K562 (cell line): ENCODE results near the gene APCDD1L. TPM values are rescaled to one million over a fixed set of nuclear protein-coding genes. Genes with fewer than 3 reads are reported as not detected.

Experiments used
- ATAC-seq: fragments of 200-7000 bp; cut with Tn5 transposase; 3 replicates; pipeline ENCODE4 v1.9.1; 2020; ENCODE audit warnings: moderate library complexity
- BruUV-seq: library from RNA; stranded (reverse); fragments of 400-500 nt; replicated peaks from 2 replicates; lab custom pipeline; 2021; lab: Mats Ljungman, UMichigan
- CTCF ChIA-PET: fragments of 300-600 bp; formaldehyde crosslinking; extraction: SDS; loops from one replicate; lab custom pipeline; 2021; ENCODE audit warnings: low intra/inter-chr PET ratio; lab: Yijun Ruan, JAX
- POLR2A ChIA-PET: fragments of 300-600, 350-650 bp; sonication (Branson Sonifier 250); formaldehyde crosslinking; extraction: SDS; loops from one replicate; lab custom pipeline; 2021; ENCODE audit warnings: antibody characterized with exemption, inconsistent platforms; lab: Yijun Ruan, JAX
- DNase-seq, 4 experiments: peaks; one replicate each; pipeline versions ENCODE4 v3.0.0 to v3.0.0-alpha.2; 2011 to 2018; ENCODE audit warnings: low spot score in 3 of 4, mixed read lengths in 3 of 4; ENCODE audit errors: extremely low read depth in 1 of 4
- FAIRE-seq: peaks from 2 replicates; lab custom pipeline; 2011; peaks lifted over from hg19 to GRCh38; lab: Jason Lieb, UNC
- H2AFZ ChIP-seq: 2 replicates; pipeline ENCODE4 v1.6.0; 2011; ENCODE audit warnings: low read depth, low read length, control low read depth, inconsistent platforms
- H3K27ac ChIP-seq: fragments of 200-600 bp; 3 replicates; pipeline ENCODE4 v1.8.0; 2011; ENCODE audit warnings: low read depth, mild to moderate bottlenecking, control low read depth, inconsistent platforms, low read length, moderate library complexity, mixed read lengths; ENCODE audit errors: extremely low read depth
- H3K27me3 ChIP-seq, 2 experiments: fragments of 300-600 bp in 1 of 2; 2 replicates in 1 of 2; 3 replicates in 1 of 2; pipeline versions ENCODE4 v1.6.0 to v1.8.0; 2011; ENCODE audit warnings: inconsistent platforms in 2 of 2, low read length in 2 of 2, mild to moderate bottlenecking in 1 of 2, mixed read lengths in 1 of 2, moderate library complexity in 1 of 2; ENCODE audit not compliant: control insufficient read depth in 2 of 2, insufficient read depth in 2 of 2
- H3K36me3 ChIP-seq: fragments of 300-600 bp; 3 replicates; pipeline ENCODE4 v1.8.0; 2011; ENCODE audit warnings: mild to moderate bottlenecking, low read length, inconsistent platforms; ENCODE audit not compliant: control insufficient read depth, insufficient read depth
- H3K4me1 ChIP-seq, 2 experiments: fragments of 200-600 bp in 1 of 2; replicated peaks in 1 of 2; 2 replicates in 1 of 2; 3 replicates in 1 of 2; pipeline versions ENCODE4 v1.5.1 to v1.8.0; 2011; ENCODE audit warnings: inconsistent platforms in 2 of 2, low read length in 2 of 2, mild to moderate bottlenecking in 1 of 2, mixed read lengths in 1 of 2, moderate library complexity in 1 of 2; ENCODE audit not compliant: control insufficient read depth in 2 of 2, insufficient read depth in 2 of 2
- H3K4me2 ChIP-seq: 2 replicates; pipeline ENCODE4 v1.6.1; 2011; ENCODE audit warnings: low read length, control low read depth, inconsistent platforms, mixed read lengths; ENCODE audit not compliant: insufficient read depth
- H3K4me3 ChIP-seq: fragments of 200-600 bp; sonication (generic), shearing (Covaris generic); 2 replicates; pipeline ENCODE4 v1.5.1; 2016; ENCODE audit warnings: control low read depth, inconsistent platforms
- H3K79me2 ChIP-seq: fragments of 200-600 bp; 3 replicates; pipeline ENCODE4 v1.8.0; 2011; ENCODE audit warnings: low read length, inconsistent platforms; ENCODE audit not compliant: control insufficient read depth, insufficient read depth
- H3K9ac ChIP-seq, 2 experiments: 2 replicates each; pipeline versions ENCODE4 v1.6.0 to v1.6.1; 2011; ENCODE audit warnings: low read depth in 2 of 2, low read length in 2 of 2, control low read depth in 1 of 2, inconsistent platforms in 1 of 2, mild to moderate bottlenecking in 1 of 2, mixed read lengths in 1 of 2; ENCODE audit not compliant: insufficient read depth in 1 of 2
- H3K9me1 ChIP-seq: one replicate; pipeline ENCODE4 v1.6.0; 2011; ENCODE audit warnings: inconsistent platforms, mild to moderate bottlenecking, low read length, moderate library complexity; ENCODE audit not compliant: control insufficient read depth, insufficient read depth
- H3K9me3 ChIP-seq: replicated peaks from 2 replicates; pipeline ENCODE4 v1.5.1; 2011; ENCODE audit warnings: low read depth, low read length, inconsistent platforms; ENCODE audit not compliant: control insufficient read depth, insufficient read depth
- H4K20me1 ChIP-seq: replicated peaks from 2 replicates; pipeline ENCODE4 v1.6.1; 2011; ENCODE audit warnings: low read length, inconsistent platforms, mixed read lengths; ENCODE audit not compliant: control insufficient read depth, insufficient read depth
- FUS ChIP-seq: fragments of 200-400 bp; formaldehyde crosslinking; optimal IDR thresholded peaks from 2 replicates; pipeline ENCODE3; 2017; ENCODE audit warnings: low read depth, low read length
- NFXL1 ChIP-seq: fragments of 450-650 bp; formaldehyde crosslinking; IDR thresholded peaks from 2 replicates; pipeline ENCODE4 v1.4.0; 2021; ENCODE audit warnings: mild to moderate bottlenecking
- NR4A1 ChIP-seq, 2 experiments: fragments of 250-450 bp in 1 of 2; fragments of 450-650 bp in 1 of 2; sonication (Bioruptor Pico) in 1 of 2; IDR thresholded peaks; 2 replicates each; pipeline versions ENCODE4 v1.4.0 to v1.6.1; 2016 to 2020; ENCODE audit warnings: mild to moderate bottlenecking in 2 of 2, missing compliant biosample characterization in 1 of 2, missing genetic modification characterization in 1 of 2, moderate library complexity in 1 of 2
- SMARCE1 ChIP-seq: fragments of 450-650 bp; IDR thresholded peaks from 2 replicates; pipeline ENCODE4 v1.7.1; 2016; ENCODE audit warnings: mild to moderate bottlenecking
- ZFP1 ChIP-seq: fragments of 450-650 bp; formaldehyde crosslinking; IDR thresholded peaks from 2 replicates; pipeline ENCODE4 v1.4.0; 2020; ENCODE audit warnings: mild to moderate bottlenecking, mixed read lengths
- ZNF444 ChIP-seq: fragments of 250-450 bp; sonication (Bioruptor Pico); IDR thresholded peaks from 2 replicates; pipeline ENCODE4 v1.4.0; 2020; ENCODE audit warnings: mild to moderate bottlenecking, moderate library complexity
- ZNF57 ChIP-seq: fragments of 450-650 bp; formaldehyde crosslinking; IDR thresholded peaks from 2 replicates; pipeline ENCODE4 v1.4.0; 2020; ENCODE audit warnings: mild to moderate bottlenecking, moderate library complexity
- WGBS: fragments of 100-300 bp; shearing (Covaris generic); methylation state at CpG from one replicate; pipeline ENCODE4 v1.1.6; 2016; ENCODE audit warnings: low coverage, mixed read lengths; ENCODE audit not compliant: insufficient coverage; ENCODE audit errors: missing lambda C conversion rate; 5-methylcytosine and 5-hydroxymethylcytosine counted together
- in situ Hi-C: fragments of 300-500 bp; cut with MboI; formaldehyde crosslinking; loops from 4 replicates; pipeline ENCODE4 v1.15.0; 2018; ENCODE audit warnings: inconsistent platforms, mixed read lengths
- intact Hi-C: fragments of 100-400 bp; cut with micrococcal nuclease; formaldehyde crosslinking; loops from 2 replicates; pipeline ENCODE4 v1.14.2; 2022
- polyA plus RNA-seq, 8 experiments: library from polyadenylated mRNA; depleted of rRNA in 4 of 8; stranded (reverse) in 5 of 8; unstranded in 3 of 8; fragments of >200 nt; fragmentation: Nextera tagmentation in 2 of 8; fragmentation: Illumina TruSeq in 1 of 8; extraction: Ambion mirVana in 2 of 8; extraction: Trizol in 1 of 8; gene quantifications; 2 replicates each; pipeline versions ENCODE4 v1.2.1 to v1.2.3, GENCODE V29; 2011 to 2014; ENCODE audit warnings: inconsistent platforms in 1 of 8, missing spikeins in 1 of 8
- total RNA-seq, 7 experiments: library from RNA; depleted of rRNA in 6 of 7; stranded (reverse); fragments of >200 nt in 6 of 7; fragmentation: Illumina TruSeq in 2 of 7; extraction: Trizol in 2 of 7; gene quantifications; 2 replicates each; pipeline versions ENCODE4 v1.2.1 to v1.2.3, GENCODE V29; 2011 to 2021; ENCODE audit warnings: low replicate concordance in 1 of 7
- TF ChIP-seq, protein P1 (sequence below): fragments of 450-650 bp; conservative IDR thresholded peaks from 2 replicates; pipeline ENCODE4 v1.6.1; 2016; ENCODE audit warnings: missing genetic modification characterization, low read depth, mild to moderate bottlenecking, missing compliant biosample characterization, moderate library complexity
- TF ChIP-seq, protein P2 (sequence below): fragments of 450-650 bp; IDR thresholded peaks from 2 replicates; pipeline ENCODE4 v1.6.1; 2017; ENCODE audit warnings: mild to moderate bottlenecking, moderate library complexity
- TF ChIP-seq, protein P3 (sequence below): fragments of 250-450 bp; sonication (Bioruptor Pico); IDR thresholded peaks from 2 replicates; pipeline ENCODE4 v1.6.1; 2021; ENCODE audit warnings: mild to moderate bottlenecking

The APCDD1L gene
- total and polyA plus RNA-seq, 9 of the 15 experiments (the other 6 are each of a cell fraction or from before 2014, with no cell fraction given): not detected

DNA sequence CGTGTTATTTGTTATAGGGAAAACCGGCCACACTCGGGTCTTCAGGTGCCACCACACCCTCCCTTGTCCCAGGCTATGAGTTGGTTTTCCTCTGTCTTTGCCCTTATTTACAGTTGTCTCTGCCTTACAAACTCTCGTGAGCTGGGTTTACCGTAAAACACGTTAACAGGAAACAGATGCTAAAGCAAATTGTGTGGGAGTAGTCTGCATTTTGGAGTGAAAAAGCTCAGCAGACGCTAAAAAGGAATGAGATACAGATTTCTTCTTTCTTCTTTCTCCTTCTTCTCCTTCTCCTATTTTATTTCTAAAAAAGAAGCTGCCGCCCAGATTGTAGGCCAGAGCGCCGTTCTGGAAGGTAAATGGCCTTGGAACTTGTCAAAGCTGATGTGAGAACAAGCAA lies 51.9 kb downstream of the APCDD1L start:
- H3K27ac ChIP-seq: no peak overlapping the region
- no peak overlapping the region for H3K4me2 ChIP-seq
- no peak overlapping the region for H2AFZ ChIP-seq
- ATAC-seq: no peak
- 0 out of 2 replicates have a peak, but pooled peaks cover 3% of the 10 kb centered on the region for H4K20me1 ChIP-seq
- H3K36me3 ChIP-seq: no peaks in the 10 kb centered on the region
- no TSS peak for BruUV-seq
- peaks cover 16 to 30% of the 10 kb centered on the region in 2 experiments; a peak in 4 of 5 replicates for H3K27me3 ChIP-seq
- H3K4me1 ChIP-seq: peaks cover 0 to 20% of the 10 kb centered on the region in 2 experiments; a peak in 2 of 5 replicates
- in situ Hi-C loops (no loop called here), intact Hi-C loops (no loop called here)
- CTCF ChIA-PET: no interaction called here
- DNase-seq: no peak
- no peak overlapping the region for H3K9ac ChIP-seq
- WGBS: 26% methylated on average over 8 of the region's 10 CpGs
- no peaks in the 10 kb centered on the region for H3K9me3 ChIP-seq
- POLR2A ChIA-PET: interaction anchor here (0.7 to 1.9 kb wide), 2 partner anchors 10 to 74 kb away, joined by 3 to 7 read pairs; partner anchors contain the start of gene VAPB
- FAIRE-seq: no peak
- TF ChIP-seq SMARCE1 (no peak), ZNF57 (CRISPR knock-in tag) (no peak), ZNF444 (CRISPR knock-in tag) (no peak), FUS (no peak), NR4A1 (CRISPR knock-in tag; IDR thresholded peaks at IDR 0.05) (no peak), NR4A1 (tag; IDR thresholded peaks at IDR 0.05) (no peak), ZFP1 (CRISPR knock-in tag) (no peak), NFXL1 (CRISPR knock-in tag) (no peak)
- TF ChIP-seq, protein P1, sequence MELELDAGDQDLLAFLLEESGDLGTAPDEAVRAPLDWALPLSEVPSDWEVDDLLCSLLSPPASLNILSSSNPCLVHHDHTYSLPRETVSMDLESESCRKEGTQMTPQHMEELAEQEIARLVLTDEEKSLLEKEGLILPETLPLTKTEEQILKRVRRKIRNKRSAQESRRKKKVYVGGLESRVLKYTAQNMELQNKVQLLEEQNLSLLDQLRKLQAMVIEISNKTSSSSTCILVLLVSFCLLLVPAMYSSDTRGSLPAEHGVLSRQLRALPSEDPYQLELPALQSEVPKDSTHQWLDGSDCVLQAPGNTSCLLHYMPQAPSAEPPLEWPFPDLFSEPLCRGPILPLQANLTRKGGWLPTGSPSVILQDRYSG (tag): no peak
- TF ChIP-seq, protein P2, sequence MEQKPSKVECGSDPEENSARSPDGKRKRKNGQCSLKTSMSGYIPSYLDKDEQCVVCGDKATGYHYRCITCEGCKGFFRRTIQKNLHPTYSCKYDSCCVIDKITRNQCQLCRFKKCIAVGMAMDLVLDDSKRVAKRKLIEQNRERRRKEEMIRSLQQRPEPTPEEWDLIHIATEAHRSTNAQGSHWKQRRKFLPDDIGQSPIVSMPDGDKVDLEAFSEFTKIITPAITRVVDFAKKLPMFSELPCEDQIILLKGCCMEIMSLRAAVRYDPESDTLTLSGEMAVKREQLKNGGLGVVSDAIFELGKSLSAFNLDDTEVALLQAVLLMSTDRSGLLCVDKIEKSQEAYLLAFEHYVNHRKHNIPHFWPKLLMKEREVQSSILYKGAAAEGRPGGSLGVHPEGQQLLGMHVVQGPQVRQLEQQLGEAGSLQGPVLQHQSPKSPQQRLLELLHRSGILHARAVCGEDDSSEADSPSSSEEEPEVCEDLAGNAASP: no peak
- TF ChIP-seq, protein P3, sequence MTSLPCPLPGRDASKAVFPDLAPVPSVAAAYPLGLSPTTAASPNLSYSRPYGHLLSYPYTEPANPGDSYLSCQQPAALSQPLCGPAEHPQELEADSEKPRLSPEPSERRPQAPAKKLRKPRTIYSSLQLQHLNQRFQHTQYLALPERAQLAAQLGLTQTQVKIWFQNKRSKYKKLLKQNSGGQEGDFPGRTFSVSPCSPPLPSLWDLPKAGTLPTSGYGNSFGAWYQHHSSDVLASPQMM: no peak
- H3K79me2 ChIP-seq: no peaks in the 10 kb centered on the region
- peaks cover 6% of the 10 kb centered on the region for H3K9me1 ChIP-seq
- no peak overlapping the region for H3K4me3 ChIP-seq
